GM21447 (cell line): ENCODE measurements around the gene CDK18.

Experiments
- ATAC-seq: cut with Tn5 transposase; IDR thresholded peaks from one replicate; pipeline ENCODE4 v1.9.1; 2021; ENCODE audit not compliant: unreplicated experiment

Gene CDK18

GRCh38 chr1:205568135-205568468, 63.6 kb downstream of the CDK18 start:
- ATAC-seq = no peak

- ATAC-seq = no peak
Observed at GRCh38 chr1:205568469-205569361, 64.2 kb downstream of the CDK18 start.

- ATAC-seq = no peak
Observed at GRCh38 chr1:205569411-205570172, 65.1 kb downstream of the CDK18 start.

GRCh38 chr1:205570173-205570501, 65.7 kb downstream of the CDK18 start:
- ATAC-seq = no peak

- ATAC-seq = no peak
Observed at GRCh38 chr1:205570796-205571537, 66.5 kb downstream of the CDK18 start.

- ATAC-seq = no peak
Observed at GRCh38 chr1:205571747-205572146, 67.3 kb downstream of the CDK18 start.

- ATAC-seq = no peak
Observed at GRCh38 chr1:205572421-205572820, 68.0 kb downstream of the CDK18 start.

GRCh38 chr1:205575294-205575885, 70.9 kb downstream of the CDK18 start:
- no peak for ATAC-seq

- ATAC-seq = no peak
Observed at GRCh38 chr1:205576011-205576410, 71.5 kb downstream of the CDK18 start.

- no peak for ATAC-seq
Observed at GRCh38 chr1:205576805-205577761, 72.6 kb downstream of the CDK18 start.

- no peak for ATAC-seq
Observed at GRCh38 chr1:205577874-205578658, 73.6 kb downstream of the CDK18 start.

- ATAC-seq = no peak
Observed at GRCh38 chr1:205578780-205579571, 74.5 kb downstream of the CDK18 start.

GRCh38 chr1:205579711-205580110, 75.2 kb downstream of the CDK18 start:
- no peak for ATAC-seq

GRCh38 chr1:205580140-205580922, 75.9 kb downstream of the CDK18 start:
- no peak for ATAC-seq

- ATAC-seq = no peak
Observed at GRCh38 chr1:205580923-205581180, 76.4 kb downstream of the CDK18 start.

- no peak for ATAC-seq
Observed at GRCh38 chr1:205581321-205581980, 77.0 kb downstream of the CDK18 start.

GRCh38 chr1:205582046-205582445, 77.6 kb downstream of the CDK18 start:
- no peak for ATAC-seq
